Right atrium auricular region (tissue), 2 donors: ENCODE results near the gene PLA2G7. TPM values are rescaled to one million over a fixed set of nuclear protein-coding genes. Genes with fewer than 3 reads are reported as not detected.

Source experiments
- DNase-seq: peaks from one replicate; pipeline ENCODE4 v3.0.0-alpha.2; 2019; ENCODE audit warnings: low spot score
- H3K27ac ChIP-seq, 2 donors: fragments of 200-600 bp; sonication (generic); 1 replicate in 1 of 2; 2 replicates in 1 of 2; pipeline ENCODE4 v1.5.1; 2016 to 2019
- H3K27me3 ChIP-seq, 2 donors: fragments of 200-600 bp; sonication (generic); one replicate each; pipeline versions ENCODE4 v1.5.1 to v1.6.0; 2017 to 2019
- H3K36me3 ChIP-seq: fragments of 200-600 bp; sonication (generic); one replicate; pipeline ENCODE4 v1.5.1; 2016
- H3K4me1 ChIP-seq, 2 donors: fragments of 200-600 bp; sonication (generic); one replicate each; pipeline versions ENCODE4 v1.5.1 to v1.6.0; 2017 to 2019
- H3K4me3 ChIP-seq, 2 donors: fragments of 200-600 bp; sonication (generic); 1 replicate in 1 of 2; 2 replicates in 1 of 2; pipeline ENCODE4 v1.5.1; 2017 to 2019; ENCODE audit warnings: mild to moderate bottlenecking in 1 of 2, moderate library complexity in 1 of 2
- H3K9me3 ChIP-seq, 2 donors: fragments of 200-600 bp; sonication (generic); one replicate each; pipeline ENCODE4 v1.5.1; 2019
- total RNA-seq, 2 donors: library from RNA; depleted of rRNA; stranded (reverse); fragments of >200 nt; gene quantifications; one replicate each; pipeline ENCODE4 v1.1.0, GENCODE V29; 2016
- TF ChIP-seq, protein P1 (sequence below), 2 donors: fragments of 200-600 bp; sonication (generic); IDR thresholded peaks; one replicate each; pipeline ENCODE4 v1.5.1; 2019; ENCODE audit warnings: antibody characterized with exemption in 2 of 2

Gene PLA2G7
- total RNA-seq, 2 donors from 2014 or later, result 0.26 to 0.63 TPM

DNA sequence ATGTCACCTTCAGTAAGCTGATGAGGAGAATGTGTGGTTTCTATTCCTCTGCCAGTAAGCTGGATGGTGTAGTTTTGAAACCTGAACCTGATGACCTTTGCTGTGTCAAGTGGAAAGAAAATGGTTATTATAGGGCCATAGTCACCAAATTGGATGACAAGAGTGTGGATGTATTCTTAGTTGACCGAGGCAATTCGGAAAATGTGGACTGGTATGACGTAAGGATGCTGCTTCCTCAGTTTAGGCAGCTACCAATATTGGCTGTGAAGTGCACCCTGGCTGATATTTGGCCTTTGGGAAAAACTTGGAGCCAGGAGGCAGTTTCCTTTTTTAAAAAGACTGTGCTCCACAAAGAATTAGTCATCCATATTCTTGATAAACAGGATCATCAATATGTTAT, 45.5 kb downstream of the PLA2G7 start:
- Histone ChIP-seq H3K36me3 (no peaks in the 10 kb centered on the region), H3K27me3 (no peaks in the 10 kb centered on the region), H3K4me1 (no peaks in the 10 kb centered on the region), H3K9me3 (no peaks in the 10 kb centered on the region), H3K4me3 (no peak overlapping the region), H3K27ac (no peak overlapping the region)
- DNase-seq, result no peak
- TF ChIP-seq, protein P1, sequence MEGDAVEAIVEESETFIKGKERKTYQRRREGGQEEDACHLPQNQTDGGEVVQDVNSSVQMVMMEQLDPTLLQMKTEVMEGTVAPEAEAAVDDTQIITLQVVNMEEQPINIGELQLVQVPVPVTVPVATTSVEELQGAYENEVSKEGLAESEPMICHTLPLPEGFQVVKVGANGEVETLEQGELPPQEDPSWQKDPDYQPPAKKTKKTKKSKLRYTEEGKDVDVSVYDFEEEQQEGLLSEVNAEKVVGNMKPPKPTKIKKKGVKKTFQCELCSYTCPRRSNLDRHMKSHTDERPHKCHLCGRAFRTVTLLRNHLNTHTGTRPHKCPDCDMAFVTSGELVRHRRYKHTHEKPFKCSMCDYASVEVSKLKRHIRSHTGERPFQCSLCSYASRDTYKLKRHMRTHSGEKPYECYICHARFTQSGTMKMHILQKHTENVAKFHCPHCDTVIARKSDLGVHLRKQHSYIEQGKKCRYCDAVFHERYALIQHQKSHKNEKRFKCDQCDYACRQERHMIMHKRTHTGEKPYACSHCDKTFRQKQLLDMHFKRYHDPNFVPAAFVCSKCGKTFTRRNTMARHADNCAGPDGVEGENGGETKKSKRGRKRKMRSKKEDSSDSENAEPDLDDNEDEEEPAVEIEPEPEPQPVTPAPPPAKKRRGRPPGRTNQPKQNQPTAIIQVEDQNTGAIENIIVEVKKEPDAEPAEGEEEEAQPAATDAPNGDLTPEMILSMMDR (IDR thresholded peaks at IDR 0.05), result no peak

DNA sequence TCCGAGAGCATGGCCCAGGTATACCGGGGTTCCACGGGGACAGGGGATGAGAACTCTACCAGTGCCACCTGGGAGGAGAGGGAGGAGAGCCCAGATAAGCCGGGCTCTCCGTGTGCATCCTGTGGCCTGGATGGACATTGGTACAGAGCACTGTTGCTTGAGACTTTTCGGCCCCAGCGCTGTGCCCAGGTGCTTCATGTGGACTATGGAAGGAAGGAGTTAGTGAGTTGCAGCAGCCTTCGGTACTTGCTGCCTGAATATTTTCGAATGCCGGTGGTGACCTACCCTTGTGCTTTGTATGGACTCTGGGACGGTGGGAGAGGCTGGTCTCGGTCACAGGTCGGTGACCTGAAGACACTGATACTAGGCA, 46.2 kb downstream of the PLA2G7 start:
- Histone ChIP-seq H3K4me1 (no peaks in the 10 kb centered on the region), H3K4me3 (no peak overlapping the region), H3K36me3 (no peaks in the 10 kb centered on the region), H3K27ac (no peak overlapping the region), H3K9me3 (no peaks in the 10 kb centered on the region), H3K27me3 (no peaks in the 10 kb centered on the region)
- no peak for DNase-seq
- TF ChIP-seq, protein P1 (IDR thresholded peaks at IDR 0.05), result no peak

GRCh38 chr6:46688117-46688965, 46.8 kb downstream of the PLA2G7 start:
- TF ChIP-seq, protein P1 (IDR thresholded peaks at IDR 0.05), result no peak
- Histone ChIP-seq H3K27me3 (no peaks in the 10 kb centered on the region), H3K4me1 (no peaks in the 10 kb centered on the region), H3K27ac (no peak overlapping the region), H3K4me3 (no peak overlapping the region), H3K36me3 (no peaks in the 10 kb centered on the region), H3K9me3 (no peaks in the 10 kb centered on the region)
- DNase-seq, result no peak

- H3K9me3 ChIP-seq, result no peaks in the 10 kb centered on the region
- H3K36me3 ChIP-seq, result no peaks in the 10 kb centered on the region
- TF ChIP-seq, protein P1 (IDR thresholded peaks at IDR 0.05), result no peak
- no peak for DNase-seq
- no peak within 1 kb of the TSS for H3K27ac ChIP-seq
- H3K4me3 ChIP-seq, result no peak within 1 kb of the TSS
- H3K27me3 ChIP-seq, result no peaks in the 10 kb centered on the region
- H3K4me1 ChIP-seq, result no peaks in the 10 kb centered on the region
These were observed 47.5 kb downstream of the PLA2G7 start, which contains the start of gene TDRD6 for GRCh38 chr6:46687619-46688097. TSS of gene TDRD6 (plus strand) at chr6:46687885. CDS start at chr6:46688129, 244 bp downstream.

GRCh38 chr6:46684771-46685170, 50.4 kb downstream of the PLA2G7 start:
- Histone ChIP-seq H3K27ac (no peak overlapping the region), H3K4me3 (no peak overlapping the region), H3K27me3 (no peaks in the 10 kb centered on the region), H3K4me1 (no peaks in the 10 kb centered on the region), H3K9me3 (no peaks in the 10 kb centered on the region), H3K36me3 (no peaks in the 10 kb centered on the region)
- DNase-seq, result no peak
- TF ChIP-seq, protein P1 (IDR thresholded peaks at IDR 0.05), result no peak
